Cardiac fibroblast (primary cell): ENCODE results near the gene CD164.

Experiments used
- DNase-seq, 2 donors: peaks; one replicate each; pipeline versions ENCODE4 v3.0.0 to v3.0.0-alpha.2; 2010; ENCODE audit warnings: low read depth in 2 of 2
- H3K4me3 ChIP-seq, 2 donors: replicated peaks in 1 of 2; 1 replicate in 1 of 2; 2 replicates in 1 of 2; pipeline ENCODE4 v1.5.1; 2011; ENCODE audit warnings: low read depth in 2 of 2, low read length in 2 of 2, mild to moderate bottlenecking in 2 of 2, moderate library complexity in 1 of 2
- CTCF ChIP-seq: IDR thresholded peaks from one replicate; pipeline ENCODE4 v1.5.1; 2011; ENCODE audit warnings: low read depth, mild to moderate bottlenecking, low read length, inconsistent platforms

CD164 gene

GRCh38 chr6:109417646-109418045 is 35.4 kb upstream of the CD164 start:
- TF ChIP-seq CTCF = no peak
- DNase-seq = no peak
- no peak overlapping the region for H3K4me3 ChIP-seq

GRCh38 chr6:109411034-109411433 is 28.8 kb upstream of the CD164 start:
- no peak overlapping the region for H3K4me3 ChIP-seq
- DNase-seq = no peak
- no peak for TF ChIP-seq CTCF

- no peak overlapping the region for H3K4me3 ChIP-seq
- DNase-seq = peak; percentile 83 to 90
- TF ChIP-seq CTCF = no peak
These were observed 23.9 kb upstream of the CD164 start for GRCh38 chr6:109406196-109406595.

DNA sequence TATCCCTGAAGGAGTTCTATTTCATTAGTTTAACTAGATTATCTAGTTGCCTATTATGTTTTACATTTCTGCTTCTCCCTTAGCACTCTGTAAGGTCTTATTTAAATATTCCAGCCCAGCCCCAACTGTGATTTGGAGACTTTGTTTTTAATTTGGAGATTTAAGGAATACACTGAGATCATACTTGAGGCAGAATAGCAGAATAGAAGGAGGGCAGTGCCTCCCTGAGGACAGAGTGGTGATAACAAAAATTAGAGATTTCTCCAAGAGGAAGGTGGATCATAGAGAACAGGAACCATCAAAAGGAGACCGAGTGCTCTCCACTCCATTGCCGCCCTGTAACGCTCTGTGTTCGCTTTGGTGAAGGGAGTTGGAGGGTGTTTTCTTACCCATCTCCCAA is 14.8 kb upstream of the CD164 start:
- TF ChIP-seq CTCF = peak; percentile 44
- peak; percentile 52 to 64 for DNase-seq
- no peak overlapping the region for H3K4me3 ChIP-seq

DNA sequence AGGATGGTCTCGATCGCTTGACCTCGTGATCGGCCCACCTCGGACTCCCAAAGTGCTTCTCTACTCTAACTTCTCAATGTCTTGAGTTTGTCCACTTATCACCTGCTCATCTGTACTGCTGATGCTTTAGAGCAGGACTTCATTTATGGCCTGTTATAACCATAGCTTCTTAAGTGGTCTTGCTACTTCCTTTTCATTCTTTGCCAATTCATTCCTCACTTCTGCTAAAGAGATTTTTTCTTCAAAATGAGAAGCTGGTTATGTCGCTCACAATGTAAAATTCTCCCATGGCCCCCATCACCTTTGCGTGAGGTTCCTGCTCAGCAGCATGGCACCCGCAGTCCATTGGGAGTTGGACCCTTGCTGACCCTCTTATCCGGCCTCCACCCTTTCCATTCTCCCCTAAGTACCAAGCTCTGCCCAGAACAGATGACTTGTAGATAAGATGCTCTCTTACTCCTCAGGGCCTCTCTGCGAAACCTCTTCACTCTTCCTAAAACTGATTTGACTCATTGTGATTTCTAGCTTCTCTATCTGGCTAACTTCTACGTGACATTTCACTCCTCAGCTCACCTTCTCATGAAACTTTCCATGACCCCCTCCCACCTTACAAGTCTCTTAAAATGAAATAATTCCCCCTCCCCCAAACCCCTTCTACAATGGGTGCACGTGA is 13.9 kb upstream of the CD164 start:
- TF ChIP-seq CTCF = no peak
- no peak for DNase-seq
- H3K4me3 ChIP-seq = no peak overlapping the region

DNA sequence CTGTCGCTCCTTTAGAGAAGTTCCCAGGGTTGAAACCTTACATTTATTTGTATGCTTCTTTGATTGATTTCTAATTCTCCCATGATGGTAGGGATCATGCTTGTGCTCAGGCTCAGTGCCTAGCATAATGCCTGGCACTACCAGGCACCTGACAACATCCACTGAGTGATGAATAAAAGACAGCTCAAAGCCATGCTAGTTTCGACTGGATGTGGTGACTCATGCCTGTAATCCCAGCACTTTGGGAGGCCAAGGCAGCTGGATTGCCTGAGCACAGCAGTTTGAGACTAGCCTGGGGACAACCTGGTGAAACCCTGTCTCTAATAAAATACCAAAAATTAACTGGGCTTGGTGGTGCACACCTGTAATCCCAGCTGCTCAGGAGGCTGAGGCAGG is 11.6 kb upstream of the CD164 start:
- TF ChIP-seq CTCF = no peak
- H3K4me3 ChIP-seq = no peak overlapping the region
- no peak for DNase-seq
